Omental fat pad (tissue), 4 donors: ENCODE data around the gene TATDN2. TPM values are rescaled to one million over a fixed set of nuclear protein-coding genes. Genes with fewer than 3 reads are reported as not detected.
"Not testable (repeated sequence)": the region's sequence is repeated elsewhere in the genome, so short reads cannot be mapped to it uniquely, and the experiment has no call there.

Source experiments
- ATAC-seq: fragments of 150-250 bp; one replicate; pipeline ENCODE4 v1.9.1; 2016; ENCODE audit warnings: mild to moderate bottlenecking, moderate library complexity; ENCODE audit not compliant: low FRiP score
- DNase-seq: peaks from one replicate; pipeline ENCODE4 v3.0.0-alpha.2; 2019; ENCODE audit warnings: low spot score
- total RNA-seq, 4 donors: library from RNA; depleted of rRNA; stranded (reverse); fragments of >200 nt; gene quantifications; one replicate each; pipeline ENCODE4 v1.1.0, GENCODE V29; 2016
- TF ChIP-seq, protein P1 (sequence below), 3 donors: fragments of 450-650 bp; IDR thresholded peaks; one replicate each; pipeline ENCODE4 v1.5.1; 2016 to 2017; ENCODE audit warnings: antibody characterized with exemption in 3 of 3, mild to moderate bottlenecking in 3 of 3, moderate library complexity in 2 of 3

TATDN2 gene
- total RNA-seq, 4 donors from 2014 or later = 15.1 to 28.7 (median 20.6) TPM

DNA sequence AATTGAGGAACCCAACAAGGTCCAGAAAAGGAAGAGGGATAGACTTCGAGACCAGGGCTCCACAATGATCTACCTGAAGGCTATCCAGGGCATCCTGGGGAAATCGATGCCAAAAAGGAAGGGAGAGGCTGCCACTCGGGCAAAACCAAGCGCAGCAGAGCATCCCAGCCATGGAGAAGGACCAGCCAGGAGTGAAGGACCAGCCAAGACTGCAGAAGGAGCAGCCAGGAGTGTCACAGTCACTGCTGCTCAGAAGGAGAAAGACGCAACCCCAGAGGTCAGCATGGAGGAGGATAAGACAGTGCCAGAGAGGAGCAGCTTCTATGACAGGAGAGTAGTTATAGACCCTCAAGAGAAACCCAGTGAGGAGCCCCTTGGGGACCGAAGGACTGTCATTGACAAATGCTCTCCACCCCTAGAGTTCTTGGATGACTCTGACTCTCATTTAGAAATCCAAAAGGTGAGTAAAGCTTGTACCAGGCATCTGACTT is 12.0 kb downstream of the TATDN2 start:
- DNase-seq (no peak), ATAC-seq (no peak)
- TF ChIP-seq, protein P1, sequence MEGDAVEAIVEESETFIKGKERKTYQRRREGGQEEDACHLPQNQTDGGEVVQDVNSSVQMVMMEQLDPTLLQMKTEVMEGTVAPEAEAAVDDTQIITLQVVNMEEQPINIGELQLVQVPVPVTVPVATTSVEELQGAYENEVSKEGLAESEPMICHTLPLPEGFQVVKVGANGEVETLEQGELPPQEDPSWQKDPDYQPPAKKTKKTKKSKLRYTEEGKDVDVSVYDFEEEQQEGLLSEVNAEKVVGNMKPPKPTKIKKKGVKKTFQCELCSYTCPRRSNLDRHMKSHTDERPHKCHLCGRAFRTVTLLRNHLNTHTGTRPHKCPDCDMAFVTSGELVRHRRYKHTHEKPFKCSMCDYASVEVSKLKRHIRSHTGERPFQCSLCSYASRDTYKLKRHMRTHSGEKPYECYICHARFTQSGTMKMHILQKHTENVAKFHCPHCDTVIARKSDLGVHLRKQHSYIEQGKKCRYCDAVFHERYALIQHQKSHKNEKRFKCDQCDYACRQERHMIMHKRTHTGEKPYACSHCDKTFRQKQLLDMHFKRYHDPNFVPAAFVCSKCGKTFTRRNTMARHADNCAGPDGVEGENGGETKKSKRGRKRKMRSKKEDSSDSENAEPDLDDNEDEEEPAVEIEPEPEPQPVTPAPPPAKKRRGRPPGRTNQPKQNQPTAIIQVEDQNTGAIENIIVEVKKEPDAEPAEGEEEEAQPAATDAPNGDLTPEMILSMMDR (IDR thresholded peaks at IDR 0.05) = no peak

DNA sequence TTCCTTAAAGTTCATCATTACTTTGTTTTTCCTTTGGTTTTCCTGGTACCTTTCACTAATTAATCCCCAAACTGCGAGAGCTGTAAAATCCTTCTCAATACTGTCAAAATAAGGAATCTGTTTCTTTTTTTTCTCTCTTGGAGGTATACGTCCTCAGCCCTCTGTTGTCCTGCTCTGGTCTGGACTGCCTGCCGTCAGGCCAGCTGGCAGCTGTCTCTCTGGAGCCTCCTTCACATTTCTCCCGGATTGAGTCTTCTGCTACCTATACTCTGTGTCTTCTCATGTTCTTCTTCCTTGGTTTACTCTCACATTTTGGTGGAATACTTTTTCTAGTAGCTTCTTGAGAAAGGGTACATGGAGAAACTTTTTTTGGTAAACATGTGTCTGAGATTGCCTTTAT is 13.8 kb downstream of the TATDN2 start:
- ATAC-seq (no peak), DNase-seq (no peak)
- TF ChIP-seq, protein P1 (IDR thresholded peaks at IDR 0.05) = no peak

DNA sequence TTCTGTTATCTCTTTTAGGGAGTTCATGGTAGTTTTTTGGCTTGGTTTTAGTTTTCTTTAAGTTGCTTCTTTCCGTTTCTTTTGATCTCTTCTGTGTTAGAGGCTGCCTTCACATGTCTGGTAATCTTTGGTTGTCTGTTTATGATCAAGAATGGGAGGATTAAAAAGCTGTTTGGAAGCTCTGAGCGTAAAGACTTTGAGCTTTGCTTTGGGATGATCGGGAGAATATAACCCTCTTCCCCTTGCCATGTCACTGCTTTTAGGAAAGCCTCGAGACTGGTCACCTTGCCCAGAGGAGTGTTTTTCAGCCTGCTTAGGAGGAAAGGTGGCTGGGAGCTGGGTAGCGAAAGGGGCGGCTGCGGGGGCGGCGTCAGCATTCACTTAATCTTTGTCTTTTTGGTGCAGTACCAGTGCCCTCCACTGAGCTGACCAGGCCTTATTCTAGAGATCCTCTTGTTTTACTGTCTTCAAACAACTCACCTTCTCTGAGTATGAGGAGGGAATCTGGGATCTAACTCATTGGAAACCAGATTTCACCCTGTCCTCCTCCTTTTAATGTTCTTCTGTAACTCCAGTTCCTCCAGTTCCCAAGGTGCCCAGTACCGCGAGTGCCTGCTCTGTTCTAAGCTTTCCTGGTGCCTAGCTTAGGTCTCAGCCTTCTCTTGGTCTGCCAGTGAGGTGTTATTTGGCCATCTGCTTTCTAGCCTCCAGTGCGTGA is 15.5 kb downstream of the TATDN2 start:
- ATAC-seq (peak; percentile 90), DNase-seq (peak; percentile 55)
- TF ChIP-seq, protein P1 (IDR thresholded peaks at IDR 0.05) = peak in 1 of 3 donors; percentile 41

DNA sequence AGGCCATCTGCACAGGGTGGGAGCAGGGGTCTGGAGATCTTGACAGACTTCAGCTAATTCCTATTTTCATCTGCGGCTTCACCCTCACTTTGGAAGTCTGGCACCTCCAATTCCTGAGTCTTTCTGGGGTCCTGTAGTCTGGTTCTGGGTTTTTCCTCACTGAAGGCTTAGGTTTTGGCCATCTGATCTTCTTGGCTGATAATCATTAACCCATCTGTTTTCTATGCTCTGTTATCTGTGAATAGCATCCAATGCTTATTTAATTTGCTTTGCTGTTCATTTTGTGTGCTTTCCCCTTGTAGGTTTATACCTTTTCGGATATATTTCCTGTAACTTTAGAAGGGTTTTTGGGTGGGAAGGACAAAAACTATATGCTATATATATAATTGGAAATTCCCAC is 17.6 kb downstream of the TATDN2 start:
- ATAC-seq = no peak
- no peak for DNase-seq
- TF ChIP-seq, protein P1 (IDR thresholded peaks at IDR 0.05) = no peak

DNA sequence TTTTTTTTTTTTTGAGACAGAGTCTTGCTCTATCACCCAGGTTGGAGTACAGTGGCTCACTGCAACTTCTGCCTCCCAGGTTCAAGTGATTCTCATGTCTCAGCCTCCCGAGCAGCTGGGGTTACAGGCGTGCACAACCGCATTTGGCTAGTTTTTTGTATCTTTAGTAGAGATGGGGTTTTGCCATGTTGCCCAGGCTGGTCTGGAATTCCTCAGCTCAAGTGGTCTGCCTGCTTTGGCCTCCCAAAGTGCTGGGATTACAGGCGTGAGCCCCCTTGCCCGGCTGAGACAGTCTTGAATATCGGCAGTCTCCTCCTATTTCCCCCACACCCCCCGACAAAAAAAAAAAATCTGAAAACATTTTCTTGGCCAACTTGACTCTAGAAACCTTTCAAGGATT is 18.7 kb downstream of the TATDN2 start:
- not testable (repeated sequence) for DNase-seq, ATAC-seq

DNA sequence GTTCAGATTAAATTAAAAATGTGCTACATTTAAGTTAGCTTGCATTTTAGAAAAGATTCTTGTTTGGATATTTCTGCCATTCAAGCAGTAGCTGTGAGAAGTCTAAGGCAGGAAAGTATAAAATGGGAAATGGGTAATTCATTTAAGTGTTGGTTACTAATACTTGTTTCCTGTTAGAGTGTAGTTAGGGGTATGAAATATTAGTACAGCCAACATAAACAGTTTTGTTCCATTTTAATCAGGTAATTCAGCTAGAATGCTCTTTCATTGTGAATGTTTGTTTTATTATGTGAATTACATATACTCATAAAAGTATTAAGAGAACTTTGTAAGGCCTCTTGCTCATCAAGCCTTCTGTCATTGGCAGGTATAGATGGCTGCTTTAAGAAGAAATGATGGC is 19.9 kb downstream of the TATDN2 start:
- ATAC-seq (no peak), DNase-seq (no peak)
- TF ChIP-seq, protein P1 (IDR thresholded peaks at IDR 0.05) = no peak

DNA sequence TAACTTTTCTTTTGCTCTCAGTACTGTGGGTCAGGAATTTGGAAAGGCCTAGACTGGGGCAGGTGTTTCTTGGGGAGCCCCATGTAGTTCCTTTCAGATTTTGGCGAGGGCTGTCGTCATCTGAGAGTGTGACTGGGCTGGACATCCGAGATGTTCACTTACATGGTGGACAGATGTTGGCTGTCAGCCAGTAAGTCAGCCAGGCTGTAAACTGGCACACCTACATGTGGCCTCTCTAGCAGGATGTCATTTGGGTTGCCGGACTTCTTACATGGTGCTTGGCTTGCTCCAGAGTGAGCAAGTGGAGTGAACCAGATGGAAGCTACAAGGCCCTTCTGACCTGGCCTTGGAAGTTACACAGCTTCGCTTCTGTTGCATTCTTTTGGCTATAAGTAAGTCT is 20.7 kb downstream of the TATDN2 start:
- DNase-seq = no peak
- no peak for ATAC-seq
- TF ChIP-seq, protein P1 (IDR thresholded peaks at IDR 0.05) = no peak
